K562 (cell line): ENCODE data around the gene GPR3. TPM values are rescaled to one million over a fixed set of nuclear protein-coding genes. Genes with fewer than 3 reads are reported as not detected.
A peak's percentile ranks its signal among the peaks of the same experiment; 100 is the strongest.

Source experiments
- CAMTA2 ChIP-seq: fragments of 250-450 bp; sonication (Bioruptor Pico); conservative IDR thresholded peaks from 2 replicates; pipeline ENCODE4 v1.5.1; 2022
- CC2D1A ChIP-seq: fragments of 450-650 bp; IDR thresholded peaks from 2 replicates; pipeline ENCODE4 v1.6.1; 2017; ENCODE audit warnings: mild to moderate bottlenecking
- HDAC6 ChIP-seq: IDR thresholded peaks from 2 replicates; pipeline ENCODE4 v1.6.1; 2012; ENCODE audit warnings: low read depth, mild to moderate bottlenecking, control low read depth, inconsistent platforms, low read length, moderate library complexity
- HMGN3 ChIP-seq: IDR thresholded peaks from 2 replicates; pipeline ENCODE4 v1.6.1; 2011; ENCODE audit warnings: borderline replicate concordance, low read depth, mild to moderate bottlenecking, mixed read lengths, low read length; ENCODE audit not compliant: insufficient read length; ENCODE audit errors: extremely low read depth
- MITF ChIP-seq: IDR thresholded peaks from 2 replicates; pipeline ENCODE4 v1.6.1; 2014; ENCODE audit warnings: antibody characterized with exemption
- NCOA4 ChIP-seq: fragments of 450-650 bp; IDR thresholded peaks from 2 replicates; pipeline ENCODE4 v1.6.1; 2018; ENCODE audit warnings: mild to moderate bottlenecking; ENCODE audit not compliant: partially characterized antibody
- NFATC3 ChIP-seq: fragments of 450-650 bp; IDR thresholded peaks from 2 replicates; pipeline ENCODE4 v1.6.1; 2017; ENCODE audit warnings: mild to moderate bottlenecking
- RREB1 ChIP-seq: fragments of 250-450 bp; sonication (Bioruptor Pico); IDR thresholded peaks from 2 replicates; pipeline ENCODE4 v1.4.0; 2020
- SOX6 ChIP-seq: fragments of 450-650 bp; IDR thresholded peaks from 2 replicates; pipeline ENCODE4 v1.6.1; 2014; ENCODE audit warnings: mild to moderate bottlenecking
- SRF ChIP-seq, 2 experiments: fragments of 250-450, 450-650 bp in 1 of 2; sonication (Bioruptor Pico) in 1 of 2; sonication (generic) in 1 of 2; formaldehyde crosslinking; IDR thresholded peaks; 2 replicates each; pipeline versions ENCODE4 v1.5.0 to v1.5.1; 2020 to 2022; ENCODE audit warnings: mild to moderate bottlenecking in 1 of 2, missing genetic modification reagents in 1 of 2
- TEAD4 ChIP-seq, 2 experiments: sonication (generic) in 1 of 2; formaldehyde crosslinking in 1 of 2; IDR thresholded peaks; 2 replicates each; pipeline versions ENCODE4 v1.6.1 to v1.8.0; 2012 to 2022; ENCODE audit warnings: borderline replicate concordance in 1 of 2, inconsistent platforms in 1 of 2, low read length in 1 of 2, mild to moderate bottlenecking in 1 of 2, missing genetic modification reagents in 1 of 2
- TFAP4 ChIP-seq: sonication (generic); formaldehyde crosslinking; IDR thresholded peaks from 2 replicates; pipeline ENCODE4 v1.8.0; 2022; ENCODE audit warnings: missing genetic modification reagents, mild to moderate bottlenecking, moderate library complexity, borderline replicate concordance
- THRA ChIP-seq: fragments of 450-650 bp; IDR thresholded peaks from 2 replicates; pipeline ENCODE4 v1.6.1; 2017; ENCODE audit warnings: mild to moderate bottlenecking, moderate library complexity
- ZBTB7A ChIP-seq: IDR thresholded peaks from 2 replicates; pipeline ENCODE4 v1.6.1; 2011; ENCODE audit warnings: low read depth, mild to moderate bottlenecking, low read length, moderate library complexity, borderline replicate concordance; ENCODE audit not compliant: control insufficient read depth
- ZNF586 ChIP-seq: fragments of 450-650 bp; formaldehyde crosslinking; conservative IDR thresholded peaks from 2 replicates; pipeline ENCODE4 v1.4.0; 2020; ENCODE audit warnings: mild to moderate bottlenecking, moderate library complexity
- ZNF740 ChIP-seq, 3 experiments: fragments of 200-800 bp in 1 of 3; sonication (Bioruptor generic) in 1 of 3; sonication (generic) in 1 of 3; formaldehyde crosslinking in 1 of 3; IDR thresholded peaks; 2 replicates each; pipeline versions ENCODE4 v1.6.1 to v1.8.0; 2016 to 2022; ENCODE audit warnings: mild to moderate bottlenecking in 2 of 3, missing compliant biosample characterization in 2 of 3, missing genetic modification characterization in 2 of 3, missing genetic modification reagents in 1 of 3
- ZSCAN29 ChIP-seq: fragments of 450-650 bp; IDR thresholded peaks from 2 replicates; pipeline ENCODE4 v1.6.1; 2017
- polyA plus RNA-seq, 8 experiments: library from polyadenylated mRNA; depleted of rRNA in 4 of 8; stranded (reverse) in 5 of 8; unstranded in 3 of 8; fragments of >200 nt; fragmentation: Nextera tagmentation in 2 of 8; fragmentation: Illumina TruSeq in 1 of 8; extraction: Ambion mirVana in 2 of 8; extraction: Trizol in 1 of 8; gene quantifications; 2 replicates each; pipeline versions ENCODE4 v1.2.1 to v1.2.3, GENCODE V29; 2011 to 2014; ENCODE audit warnings: inconsistent platforms in 1 of 8, missing spikeins in 1 of 8
- total RNA-seq, 7 experiments: library from RNA; depleted of rRNA in 6 of 7; stranded (reverse); fragments of >200 nt in 6 of 7; fragmentation: Illumina TruSeq in 2 of 7; extraction: Trizol in 2 of 7; gene quantifications; 2 replicates each; pipeline versions ENCODE4 v1.2.1 to v1.2.3, GENCODE V29; 2011 to 2021; ENCODE audit warnings: low replicate concordance in 1 of 7

The GPR3 gene
- total and polyA plus RNA-seq, 9 of the 15 experiments (the other 6 are each of a cell fraction or from before 2014, with no cell fraction given) = 0.24 to 11.5 (median 3.7) TPM

- TF ChIP-seq ZSCAN29 (no peak), ZBTB7A (peak; percentile 63; the same call in 1 of the 2 replicates), SOX6 (no peak), CAMTA2 (no peak), SRF (CRISPR knock-in tag; IDR thresholded peaks at IDR 0.05) (no peak), RREB1 (CRISPR knock-in tag) (no peak), MITF (no peak), ZNF740 (CRISPR knock-in tag; IDR thresholded peaks at IDR 0.05) (no peak), ZNF740 (tag; IDR thresholded peaks at IDR 0.05) (no peak), NCOA4 (no peak), TEAD4 (IDR thresholded peaks at IDR 0.05; ENCODE audit: low read length) (no peak), TEAD4 (CRISPR knock-in tag; IDR thresholded peaks at IDR 0.05; ENCODE audit: borderline replicate concordance) (no peak), HMGN3 (peak; percentile 62), HDAC6 (no peak), THRA (no peak), CC2D1A (no peak), ZNF586 (CRISPR knock-in tag) (no peak), NFATC3 (no peak), TFAP4 (peak; percentile 64; the same call in 1 of the 2 replicates)
Measured at GRCh38 chr1:27383039-27383605, 9.3 kb upstream of the GPR3 start, which contains the start of gene CD164L2 (continued).
